ENCODE data around the gene ZNF326. TPM values are rescaled to one million over a fixed set of nuclear protein-coding genes. Genes with fewer than 3 reads are reported as not detected.

ZNF326 gene
- total RNA-seq, 1 experiment from 2014 or later, result 39.0 TPM

- H2BK120ac ChIP-seq (ENCODE audit: low read depth, low read length, poor library complexity, severe bottlenecking), result no peak overlapping the region
- H3K23me2 ChIP-seq (ENCODE audit: insufficient read length, low read depth, low read length, poor library complexity, severe bottlenecking), result no peaks in the 10 kb centered on the region
- no peak overlapping the region for H2BK5ac ChIP-seq (ENCODE audit: insufficient read length, low read length)
- no peaks in the 10 kb centered on the region for H3K36me3 Mint-ChIP-seq (ENCODE audit: insufficient read depth in 1 of 3, low read depth in 3 of 3)
- peaks cover 1% of the 10 kb centered on the region; the same call in 1 of the 2 replicates for H3K27me3 Mint-ChIP-seq (ENCODE audit: low read depth)
- no peak overlapping the region for H3K27ac Mint-ChIP-seq
- H3K27me3 ChIP-seq (ENCODE audit: insufficient read depth, low read length), result no peaks in the 10 kb centered on the region; the same call in 1 of the 2 replicates
- H2AK5ac ChIP-seq (ENCODE audit: insufficient read length, low read length), result no peak overlapping the region
- no peak overlapping the region for H3K18ac ChIP-seq (ENCODE audit: insufficient read length, low read depth, low read length)
- no peak overlapping the region for H4K8ac ChIP-seq (replicated peaks; ENCODE audit: insufficient read length, low read depth, low read length)
- no peak overlapping the region for H3K4ac ChIP-seq (ENCODE audit: low read depth, low read length)
- no peaks in the 10 kb centered on the region for H3K4me1 ChIP-seq (ENCODE audit: insufficient read depth, low read length)
- no peak overlapping the region for H3K9ac ChIP-seq (ENCODE audit: extremely low read depth, insufficient read length, low read length)
- no CpG with 5 or more reads among the region's 4 CpGs for WGBS (ENCODE audit: extremely low coverage, insufficient read length, low lambda C conversion rate)
- no peak overlapping the region for H2BK15ac ChIP-seq (ENCODE audit: low read depth, low read length)
- no peak overlapping the region for H4K5ac ChIP-seq (ENCODE audit: insufficient read length, low read depth, low read length)
- H3K4me2 ChIP-seq (ENCODE audit: insufficient read depth, insufficient read length, low read length), result no peak overlapping the region
- no peak overlapping the region for H3T11ph ChIP-seq (ENCODE audit: low read length)
- no peak overlapping the region for H2AFZ ChIP-seq (ENCODE audit: low read length)
- peaks cover 7 to 11% of the 10 kb centered on the region in 2 experiments for H3K4me1 Mint-ChIP-seq
- no peak overlapping the region for H3K27ac ChIP-seq (ENCODE audit: insufficient read length, low read depth, low read length)
- no peaks in the 10 kb centered on the region for H3K9me3 ChIP-seq (ENCODE audit: control insufficient read depth, low read depth, low read length)
- TF ChIP-seq CTCF (conservative IDR thresholded peaks at IDR 0.05), result no peak
- H3K9me3 Mint-ChIP-seq, result no peaks in the 10 kb centered on the region
- H2BK20ac ChIP-seq (ENCODE audit: low read depth, low read length, poor library complexity, severe bottlenecking), result no peak overlapping the region
- no peaks in the 10 kb centered on the region for H4K20me1 ChIP-seq (ENCODE audit: control insufficient read depth, insufficient read depth, insufficient read length)
- H3K14ac ChIP-seq (ENCODE audit: insufficient read depth, low read length), result no peak overlapping the region
- no peaks in the 10 kb centered on the region for H3K79me1 ChIP-seq (ENCODE audit: insufficient read depth, low read depth, low read length, poor library complexity, severe bottlenecking)
- H3K79me2 ChIP-seq (ENCODE audit: insufficient read depth, low read length), result no peaks in the 10 kb centered on the region
- H2BK12ac ChIP-seq (ENCODE audit: insufficient read length, low read depth, low read length), result no peak overlapping the region
- H3K4me3 Mint-ChIP-seq, result no peak overlapping the region
- H4K91ac ChIP-seq (ENCODE audit: insufficient read length, low read depth, low read length), result no peak overlapping the region
- no peak overlapping the region for H3K56ac ChIP-seq (ENCODE audit: insufficient read length, low read depth, low read length)
- no peak for DNase-seq
- H3K23ac ChIP-seq (ENCODE audit: insufficient read length, low read depth, low read length), result no peak overlapping the region
These were observed 48.7 kb downstream of the ZNF326 start for GRCh38 chr1:90043586-90043985.

All from H9 (cell line).